SJSA1 (cell line): ENCODE measurements around the gene WDPCP. TPM values are rescaled to one million over a fixed set of nuclear protein-coding genes. Genes with fewer than 3 reads are reported as not detected.
"Not testable (repeated sequence)": the region's sequence is repeated elsewhere in the genome, so short reads cannot be mapped to it uniquely, and the experiment has no call there.

Source experiments
- DNase-seq, 2 experiments: peaks; one replicate each; pipeline ENCODE4 v3.0.0-alpha.2; 2015 to 2020; ENCODE audit warnings: low spot score in 2 of 2, low read depth in 1 of 2
- H3K27ac ChIP-seq: fragments of 250-450 bp; sonication (Bioruptor Pico); 2 replicates; pipeline ENCODE4 v1.5.1; 2020; ENCODE audit warnings: mild to moderate bottlenecking, moderate library complexity
- H3K27me3 ChIP-seq: fragments of 250-450 bp; sonication (Bioruptor Pico); replicated peaks from 2 replicates; pipeline ENCODE4 v1.5.1; 2020; ENCODE audit warnings: mild to moderate bottlenecking, moderate library complexity
- H3K36me3 ChIP-seq: fragments of 250-450 bp; sonication (Bioruptor Pico); 2 replicates; pipeline ENCODE4 v1.5.1; 2020; ENCODE audit warnings: mild to moderate bottlenecking
- H3K4me1 ChIP-seq: fragments of 250-450 bp; sonication (Bioruptor Pico); replicated peaks from 2 replicates; pipeline ENCODE4 v1.6.1; 2021; ENCODE audit warnings: mild to moderate bottlenecking
- H3K4me3 ChIP-seq: fragments of 250-450 bp; sonication (Bioruptor Pico); 2 replicates; pipeline ENCODE4 v1.5.1; 2020; ENCODE audit warnings: mild to moderate bottlenecking
- H3K9me3 ChIP-seq: fragments of 250-450 bp; sonication (Bioruptor Pico); replicated peaks from 2 replicates; pipeline ENCODE4 v1.5.1; 2020; ENCODE audit warnings: mild to moderate bottlenecking
- total RNA-seq: library from RNA; depleted of rRNA; stranded (reverse); fragments of >200 nt; shearing (Covaris generic); gene quantifications from 2 replicates; pipeline ENCODE4 v1.2.3, GENCODE V29; 2014; rRNA removed

The WDPCP gene, protein sequence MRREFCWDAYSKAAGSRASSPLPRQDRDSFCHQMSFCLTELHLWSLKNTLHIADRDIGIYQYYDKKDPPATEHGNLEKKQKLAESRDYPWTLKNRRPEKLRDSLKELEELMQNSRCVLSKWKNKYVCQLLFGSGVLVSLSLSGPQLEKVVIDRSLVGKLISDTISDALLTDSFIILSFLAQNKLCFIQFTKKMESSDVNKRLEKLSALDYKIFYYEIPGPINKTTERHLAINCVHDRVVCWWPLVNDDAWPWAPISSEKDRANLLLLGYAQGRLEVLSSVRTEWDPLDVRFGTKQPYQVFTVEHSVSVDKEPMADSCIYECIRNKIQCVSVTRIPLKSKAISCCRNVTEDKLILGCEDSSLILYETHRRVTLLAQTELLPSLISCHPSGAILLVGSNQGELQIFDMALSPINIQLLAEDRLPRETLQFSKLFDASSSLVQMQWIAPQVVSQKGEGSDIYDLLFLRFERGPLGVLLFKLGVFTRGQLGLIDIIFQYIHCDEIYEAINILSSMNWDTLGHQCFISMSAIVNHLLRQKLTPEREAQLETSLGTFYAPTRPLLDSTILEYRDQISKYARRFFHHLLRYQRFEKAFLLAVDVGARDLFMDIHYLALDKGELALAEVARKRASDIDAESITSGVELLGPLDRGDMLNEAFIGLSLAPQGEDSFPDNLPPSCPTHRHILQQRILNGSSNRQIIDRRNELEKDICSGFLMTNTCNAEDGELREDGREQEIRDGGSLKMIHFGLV
- total RNA-seq = 9.6 and 10.7 TPM in 2 replicates

DNA sequence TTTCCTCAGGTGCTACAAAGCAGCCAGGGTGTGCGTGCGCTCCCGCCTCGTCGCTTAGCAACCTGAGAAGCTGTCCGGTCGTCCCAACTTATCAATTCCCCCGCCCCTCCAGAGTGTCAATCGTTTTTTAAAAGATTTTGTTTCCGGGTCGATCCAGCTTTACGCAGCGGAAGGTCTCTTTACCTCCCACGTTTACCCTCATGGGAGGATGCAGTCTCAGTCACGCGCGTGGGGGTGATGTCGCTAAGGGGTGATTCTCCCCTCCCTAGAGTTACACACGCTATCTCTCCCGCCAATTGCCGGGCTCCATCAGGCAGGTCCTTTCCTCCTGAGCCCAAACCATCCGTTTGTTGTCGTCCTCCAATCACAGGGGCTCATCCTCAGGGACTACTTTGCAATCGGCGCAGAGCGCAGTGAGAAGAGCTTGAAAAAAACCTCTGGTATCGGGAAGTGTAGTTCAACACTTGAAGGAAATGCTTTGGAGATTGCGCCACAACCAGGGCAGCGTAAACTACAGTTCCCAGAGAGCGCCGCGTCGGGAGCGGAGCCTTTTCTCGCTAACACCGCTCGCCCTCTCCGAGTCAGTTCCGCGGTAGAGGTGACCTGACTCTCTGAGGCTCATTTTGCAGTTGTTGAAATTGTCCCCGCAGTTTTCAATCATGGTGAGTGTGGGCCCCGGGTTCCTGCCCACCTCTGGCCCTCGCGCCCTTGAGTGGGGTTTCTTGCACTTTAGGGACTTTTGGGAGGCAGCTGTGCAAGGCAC is at the start of gene WDPCP, which contains the start of gene MDH1:
Gene WDPCP (minus strand): TSS at position 93 of the 763 bp plus-strand sequence. CDS start 206 bp downstream, outside the sequence.
Gene MDH1 (plus strand): TSS at position 579 of the 763 bp plus-strand sequence. CDS start 81 bp downstream, at position 660.
- DNase-seq = peak; percentile 95 to 98
- Histone ChIP-seq H3K4me1 (peaks cover 21% of the 10 kb centered on the region), H3K27me3 (no peaks in the 10 kb centered on the region), H3K4me3 (peak within 1 kb of the TSS; percentile 58), H3K36me3 (peaks cover 11% of the 10 kb centered on the region), H3K27ac (peak within 1 kb of the TSS; percentile 51), H3K9me3 (no peaks in the 10 kb centered on the region)

DNA sequence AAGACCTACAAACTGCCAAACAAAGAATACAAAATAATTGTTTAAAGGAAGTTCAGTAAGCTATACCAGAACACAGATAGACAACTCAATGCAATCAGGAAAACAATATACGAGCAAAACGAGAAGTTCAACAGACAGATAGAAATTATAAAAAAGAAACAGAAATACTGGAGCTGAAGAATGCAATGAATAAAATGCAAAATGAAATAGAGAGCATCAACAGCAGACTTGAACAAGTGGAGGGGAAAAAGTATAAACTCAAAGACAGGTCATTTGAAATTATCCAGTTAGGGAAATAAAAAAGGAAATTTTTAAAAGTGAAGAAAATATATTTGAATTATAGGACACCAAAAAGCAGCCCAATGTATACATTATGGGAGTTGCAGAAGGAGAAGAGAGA is 44.1 kb upstream of the WDPCP start:
- Histone ChIP-seq H3K4me3 (no peak overlapping the region), H3K36me3 (no peaks in the 10 kb centered on the region), H3K4me1 (no peaks in the 10 kb centered on the region), H3K9me3 (no peaks in the 10 kb centered on the region), H3K27me3 (no peaks in the 10 kb centered on the region), H3K27ac (no peak overlapping the region)
- no peak for DNase-seq

GRCh38 chr2:63631501-63631900 is 43.2 kb upstream of the WDPCP start:
- Histone ChIP-seq H3K27ac (no peak overlapping the region), H3K4me1 (no peaks in the 10 kb centered on the region), H3K27me3 (no peaks in the 10 kb centered on the region), H3K9me3 (no peaks in the 10 kb centered on the region), H3K36me3 (no peaks in the 10 kb centered on the region), H3K4me3 (no peak overlapping the region)
- no peak for DNase-seq

- no peaks in the 10 kb centered on the region for H3K27me3 ChIP-seq
- H3K27ac ChIP-seq = no peak overlapping the region
- H3K4me3 ChIP-seq = no peak overlapping the region
- DNase-seq = no peak
- no peaks in the 10 kb centered on the region for H3K36me3 ChIP-seq
- H3K9me3 ChIP-seq = no peaks in the 10 kb centered on the region
- no peaks in the 10 kb centered on the region for H3K4me1 ChIP-seq
Observed at GRCh38 chr2:63628403-63628942, 40.2 kb upstream of the WDPCP start.

DNA sequence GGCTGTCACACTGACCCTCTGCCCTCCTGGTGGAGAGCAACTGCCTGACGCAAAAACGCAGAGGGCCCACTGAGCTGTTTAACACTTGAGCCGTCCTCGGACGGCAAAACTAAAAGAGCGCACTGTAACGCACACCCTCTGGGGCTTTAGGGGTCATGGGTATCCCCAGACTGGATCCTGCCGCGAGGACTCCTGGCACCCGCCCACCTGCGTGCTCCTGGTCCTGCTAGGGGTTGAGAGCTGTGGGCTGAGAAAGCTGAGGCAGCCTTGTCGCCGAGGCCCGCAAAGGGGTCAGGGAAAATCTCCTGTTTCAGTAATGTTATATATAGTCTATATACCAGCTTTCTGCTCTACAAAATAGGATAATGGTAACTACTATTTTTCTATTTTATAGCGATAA is 39.6 kb upstream of the WDPCP start:
- no peaks in the 10 kb centered on the region for H3K9me3 ChIP-seq
- H3K4me1 ChIP-seq = no peaks in the 10 kb centered on the region
- no peak overlapping the region for H3K27ac ChIP-seq
- H3K36me3 ChIP-seq = no peaks in the 10 kb centered on the region
- H3K4me3 ChIP-seq = no peak overlapping the region
- no peak for DNase-seq
- no peaks in the 10 kb centered on the region for H3K27me3 ChIP-seq

DNA sequence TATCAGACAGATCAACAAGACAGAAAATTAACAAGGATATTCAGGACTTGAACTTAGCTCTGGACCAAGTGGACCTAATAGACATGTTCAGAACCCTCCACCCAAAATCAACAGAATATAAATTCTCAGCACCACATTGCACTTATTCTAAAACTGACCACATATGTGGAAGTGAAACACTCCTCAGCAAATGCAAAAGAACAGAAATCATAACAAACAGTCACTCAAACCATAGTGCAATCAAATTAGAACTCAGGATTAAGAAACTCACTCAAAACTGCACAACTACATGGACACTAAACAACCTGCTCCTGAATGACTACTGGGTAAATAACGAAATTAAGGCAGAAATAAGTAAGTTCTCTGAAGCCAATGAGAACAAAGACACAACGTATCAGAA is 35.5 kb upstream of the WDPCP start:
- not testable (repeated sequence) for H3K27ac ChIP-seq, H3K4me3 ChIP-seq, H3K4me1 ChIP-seq, H3K9me3 ChIP-seq, H3K27me3 ChIP-seq, DNase-seq, H3K36me3 ChIP-seq

GRCh38 chr2:63622751-63623150 is 34.5 kb upstream of the WDPCP start:
- H3K4me1 ChIP-seq = no peaks in the 10 kb centered on the region

GRCh38 chr2:63619328-63619727 is 31.1 kb upstream of the WDPCP start:
- no peaks in the 10 kb centered on the region for H3K27me3 ChIP-seq
- H3K27ac ChIP-seq = no peak overlapping the region
- H3K4me3 ChIP-seq = no peak overlapping the region
- no peaks in the 10 kb centered on the region for H3K36me3 ChIP-seq
- no peak for DNase-seq
- H3K4me1 ChIP-seq = peaks cover 15% of the 10 kb centered on the region
- no peaks in the 10 kb centered on the region for H3K9me3 ChIP-seq

More at GRCh38 chr2:63622751-63623150, 34.5 kb upstream of the WDPCP start:
- H3K27ac ChIP-seq = no peak overlapping the region
- H3K9me3 ChIP-seq = no peaks in the 10 kb centered on the region
- no peaks in the 10 kb centered on the region for H3K27me3 ChIP-seq
- no peak for DNase-seq
- H3K36me3 ChIP-seq = no peaks in the 10 kb centered on the region
- H3K4me3 ChIP-seq = no peak overlapping the region

GRCh38 chr2:63617366-63617765 is 29.1 kb upstream of the WDPCP start:
- H3K9me3 ChIP-seq = no peaks in the 10 kb centered on the region
- no peak overlapping the region for H3K27ac ChIP-seq
- DNase-seq = no peak
- H3K27me3 ChIP-seq = no peaks in the 10 kb centered on the region
- peaks cover 32% of the 10 kb centered on the region for H3K4me1 ChIP-seq
- no peaks in the 10 kb centered on the region for H3K36me3 ChIP-seq
- no peak overlapping the region for H3K4me3 ChIP-seq

- peak; percentile 69 to 79 for DNase-seq
- H3K27ac ChIP-seq = peak overlapping the region; percentile 100
- H3K4me3 ChIP-seq = peak overlapping the region; percentile 19
Observed at GRCh38 chr2:63614983-63615945, 27.0 kb upstream of the WDPCP start.

GRCh38 chr2:63614448-63614968 is 26.2 kb upstream of the WDPCP start:
- peak overlapping the region; percentile 100 for H3K27ac ChIP-seq

More at GRCh38 chr2:63614983-63615945, 27.0 kb upstream of the WDPCP start:
- Histone ChIP-seq H3K4me1 (peaks cover 32% of the 10 kb centered on the region), H3K36me3 (no peaks in the 10 kb centered on the region), H3K27me3 (no peaks in the 10 kb centered on the region), H3K9me3 (no peaks in the 10 kb centered on the region)

GRCh38 chr2:63613391-63613901 is 25.2 kb upstream of the WDPCP start:
- Histone ChIP-seq H3K4me1 (peaks cover 32% of the 10 kb centered on the region), H3K4me3 (no peak overlapping the region), H3K27ac (peak overlapping the region; percentile 100), H3K27me3 (no peaks in the 10 kb centered on the region), H3K36me3 (no peaks in the 10 kb centered on the region), H3K9me3 (no peaks in the 10 kb centered on the region)
- DNase-seq = peak in 1 of 2 experiments; percentile 66

More at GRCh38 chr2:63614448-63614968, 26.2 kb upstream of the WDPCP start:
- Histone ChIP-seq H3K4me3 (peak overlapping the region; percentile 19), H3K27me3 (no peaks in the 10 kb centered on the region), H3K9me3 (no peaks in the 10 kb centered on the region), H3K36me3 (no peaks in the 10 kb centered on the region), H3K4me1 (peaks cover 32% of the 10 kb centered on the region)
- peak; percentile 55 to 93 for DNase-seq
